OCI-LY1 (cell line): ENCODE results near the gene EHD2.

Experiments used
- EZH2 ChIP-seq: fragments of 200-600 bp; sonication (generic), shearing (Covaris generic); IDR thresholded peaks from 2 replicates; pipeline ENCODE4 v1.8.0; 2017; ENCODE audit warnings: borderline replicate concordance, mixed run types, mild to moderate bottlenecking, antibody characterized with exemption, low read length, moderate library complexity, mixed read lengths
- TF ChIP-seq, protein P1 (sequence below): fragments of 200-600 bp; sonication (generic), shearing (Covaris generic); IDR thresholded peaks from 2 replicates; pipeline ENCODE4 v1.5.1; 2017; ENCODE audit warnings: mild to moderate bottlenecking, antibody characterized with exemption, low read length, moderate library complexity, mixed read lengths

DNA sequence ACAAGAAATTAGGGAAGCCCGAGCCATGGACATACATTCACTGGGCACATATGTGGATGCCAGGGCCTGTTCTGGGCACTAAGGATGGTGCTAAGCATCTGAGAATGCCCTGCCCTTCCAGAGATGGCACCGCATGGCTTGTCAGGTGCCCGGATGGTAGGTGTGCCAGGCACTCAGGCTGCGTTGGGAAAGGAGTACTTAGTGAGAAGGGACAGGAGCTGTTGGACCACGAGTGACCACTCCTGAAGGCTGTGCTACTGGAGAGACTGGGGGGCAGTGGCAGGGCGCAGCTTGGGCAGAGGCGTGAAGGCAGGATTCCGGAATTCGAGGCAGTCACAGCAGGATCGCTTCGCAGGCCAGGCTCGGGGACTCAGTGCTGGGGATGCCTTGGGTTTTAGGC, 38.0 kb upstream of the EHD2 start:
- TF ChIP-seq, protein P1, sequence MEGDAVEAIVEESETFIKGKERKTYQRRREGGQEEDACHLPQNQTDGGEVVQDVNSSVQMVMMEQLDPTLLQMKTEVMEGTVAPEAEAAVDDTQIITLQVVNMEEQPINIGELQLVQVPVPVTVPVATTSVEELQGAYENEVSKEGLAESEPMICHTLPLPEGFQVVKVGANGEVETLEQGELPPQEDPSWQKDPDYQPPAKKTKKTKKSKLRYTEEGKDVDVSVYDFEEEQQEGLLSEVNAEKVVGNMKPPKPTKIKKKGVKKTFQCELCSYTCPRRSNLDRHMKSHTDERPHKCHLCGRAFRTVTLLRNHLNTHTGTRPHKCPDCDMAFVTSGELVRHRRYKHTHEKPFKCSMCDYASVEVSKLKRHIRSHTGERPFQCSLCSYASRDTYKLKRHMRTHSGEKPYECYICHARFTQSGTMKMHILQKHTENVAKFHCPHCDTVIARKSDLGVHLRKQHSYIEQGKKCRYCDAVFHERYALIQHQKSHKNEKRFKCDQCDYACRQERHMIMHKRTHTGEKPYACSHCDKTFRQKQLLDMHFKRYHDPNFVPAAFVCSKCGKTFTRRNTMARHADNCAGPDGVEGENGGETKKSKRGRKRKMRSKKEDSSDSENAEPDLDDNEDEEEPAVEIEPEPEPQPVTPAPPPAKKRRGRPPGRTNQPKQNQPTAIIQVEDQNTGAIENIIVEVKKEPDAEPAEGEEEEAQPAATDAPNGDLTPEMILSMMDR, result no peak
- no peak for TF ChIP-seq EZH2
